ENCODE data around the gene TNFSF12. TPM values are rescaled to one million over a fixed set of nuclear protein-coding genes. Genes with fewer than 3 reads are reported as not detected.

Gene TNFSF12
- total RNA-seq, 4 donors from 2014 or later: 29.2 to 64.5 (median 41.5) TPM

DNA sequence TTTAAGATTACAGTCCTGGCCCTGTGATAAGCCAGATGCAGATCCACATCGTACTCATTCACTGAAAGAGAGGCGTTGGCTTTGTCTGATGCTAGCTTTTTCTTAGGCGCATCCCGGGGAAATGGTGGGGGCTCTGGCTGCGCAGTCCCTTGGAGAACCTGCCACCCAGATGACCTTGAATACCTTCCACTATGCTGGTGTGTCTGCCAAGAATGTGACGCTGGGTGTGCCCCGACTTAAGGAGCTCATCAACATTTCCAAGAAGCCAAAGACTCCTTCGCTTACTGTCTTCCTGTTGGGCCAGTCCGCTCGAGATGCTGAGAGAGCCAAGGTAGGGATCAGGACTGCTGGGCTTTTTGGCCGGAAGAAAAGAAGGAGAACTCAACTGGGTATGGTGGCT lies 40.7 kb upstream of the TNFSF12 start:
- ATAC-seq (ENCODE audit: low FRiP score) (no peak), DNase-seq (ENCODE audit: low spot score) (no peak)
- TF ChIP-seq, protein P1, sequence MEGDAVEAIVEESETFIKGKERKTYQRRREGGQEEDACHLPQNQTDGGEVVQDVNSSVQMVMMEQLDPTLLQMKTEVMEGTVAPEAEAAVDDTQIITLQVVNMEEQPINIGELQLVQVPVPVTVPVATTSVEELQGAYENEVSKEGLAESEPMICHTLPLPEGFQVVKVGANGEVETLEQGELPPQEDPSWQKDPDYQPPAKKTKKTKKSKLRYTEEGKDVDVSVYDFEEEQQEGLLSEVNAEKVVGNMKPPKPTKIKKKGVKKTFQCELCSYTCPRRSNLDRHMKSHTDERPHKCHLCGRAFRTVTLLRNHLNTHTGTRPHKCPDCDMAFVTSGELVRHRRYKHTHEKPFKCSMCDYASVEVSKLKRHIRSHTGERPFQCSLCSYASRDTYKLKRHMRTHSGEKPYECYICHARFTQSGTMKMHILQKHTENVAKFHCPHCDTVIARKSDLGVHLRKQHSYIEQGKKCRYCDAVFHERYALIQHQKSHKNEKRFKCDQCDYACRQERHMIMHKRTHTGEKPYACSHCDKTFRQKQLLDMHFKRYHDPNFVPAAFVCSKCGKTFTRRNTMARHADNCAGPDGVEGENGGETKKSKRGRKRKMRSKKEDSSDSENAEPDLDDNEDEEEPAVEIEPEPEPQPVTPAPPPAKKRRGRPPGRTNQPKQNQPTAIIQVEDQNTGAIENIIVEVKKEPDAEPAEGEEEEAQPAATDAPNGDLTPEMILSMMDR (IDR thresholded peaks at IDR 0.05): no peak

DNA sequence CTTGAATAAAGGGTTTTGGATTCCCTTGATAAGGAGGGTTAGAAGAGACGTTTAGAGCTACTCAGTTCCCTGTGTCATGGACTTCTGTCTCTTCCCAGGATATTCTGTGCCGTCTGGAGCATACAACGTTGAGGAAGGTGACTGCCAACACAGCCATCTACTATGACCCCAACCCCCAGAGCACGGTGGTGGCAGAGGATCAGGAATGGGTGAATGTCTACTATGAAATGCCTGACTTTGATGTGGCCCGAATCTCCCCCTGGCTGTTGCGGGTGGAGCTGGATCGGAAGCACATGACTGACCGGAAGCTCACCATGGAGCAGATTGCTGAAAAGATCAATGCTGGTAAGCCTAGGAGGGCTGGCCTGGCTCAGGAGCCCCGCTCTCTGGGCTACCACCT lies 40.0 kb upstream of the TNFSF12 start:
- no peak for DNase-seq (ENCODE audit: low spot score)
- TF ChIP-seq, protein P1 (IDR thresholded peaks at IDR 0.05): no peak
- no peak for ATAC-seq (ENCODE audit: low FRiP score)

DNA sequence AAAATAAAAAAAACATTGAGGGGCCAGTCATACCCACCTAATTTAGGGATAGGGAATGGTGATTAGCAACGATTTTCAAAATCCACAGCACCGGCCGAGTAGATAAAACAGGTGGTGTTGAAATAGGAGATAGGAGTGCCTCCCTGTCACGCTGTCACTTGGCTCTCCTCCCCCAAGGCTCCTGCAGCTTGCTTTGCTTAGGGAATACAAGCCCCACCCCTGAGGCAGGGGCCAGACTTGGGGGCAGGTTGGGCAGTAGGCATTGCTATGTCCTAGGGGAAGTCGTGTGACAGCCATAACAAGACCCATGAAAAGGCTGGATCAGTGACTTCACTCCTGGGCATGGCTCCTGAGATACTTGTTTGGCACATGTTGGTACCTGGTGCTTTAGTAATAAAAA lies 38.9 kb upstream of the TNFSF12 start:
- DNase-seq (ENCODE audit: low spot score): no peak

DNA sequence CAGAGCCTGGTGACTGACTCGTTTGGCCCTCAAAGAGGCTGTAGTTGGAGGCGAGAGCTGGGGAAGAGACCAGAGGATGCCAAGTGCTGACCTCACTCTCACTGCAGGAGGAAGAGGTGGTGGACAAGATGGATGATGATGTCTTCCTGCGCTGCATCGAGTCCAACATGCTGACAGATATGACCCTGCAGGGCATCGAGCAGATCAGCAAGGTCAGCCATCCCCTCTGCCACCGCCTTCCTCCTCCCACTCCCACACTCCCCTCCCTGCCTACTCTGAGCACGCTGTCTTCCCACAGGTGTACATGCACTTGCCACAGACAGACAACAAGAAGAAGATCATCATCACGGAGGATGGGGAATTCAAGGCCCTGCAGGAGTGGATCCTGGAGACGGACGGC lies 37.8 kb upstream of the TNFSF12 start:
- TF ChIP-seq, protein P1 (IDR thresholded peaks at IDR 0.05): no peak
- no peak for DNase-seq (ENCODE audit: low spot score)
- no peak for ATAC-seq (ENCODE audit: low FRiP score)

More for the DNA sequence above, 38.9 kb upstream of the TNFSF12 start:
- ATAC-seq (ENCODE audit: low FRiP score): no peak
- TF ChIP-seq, protein P1 (IDR thresholded peaks at IDR 0.05): no peak

DNA sequence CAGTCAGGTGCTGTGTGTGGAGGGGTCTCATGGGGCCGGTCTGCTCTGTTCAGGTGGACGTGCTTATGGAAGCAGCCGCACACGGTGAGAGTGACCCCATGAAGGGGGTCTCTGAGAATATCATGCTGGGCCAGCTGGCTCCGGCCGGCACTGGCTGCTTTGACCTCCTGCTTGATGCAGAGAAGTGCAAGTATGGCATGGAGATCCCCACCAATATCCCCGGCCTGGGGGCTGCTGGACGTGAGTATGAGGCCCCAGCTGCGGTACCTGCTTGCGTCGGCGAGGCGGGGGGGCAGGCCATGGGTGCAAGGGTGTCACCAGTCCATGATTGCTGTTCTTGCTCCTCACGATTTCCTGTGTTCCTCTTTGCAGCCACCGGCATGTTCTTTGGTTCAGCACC lies 36.8 kb upstream of the TNFSF12 start:
- no peak for DNase-seq (ENCODE audit: low spot score)
- TF ChIP-seq, protein P1 (IDR thresholded peaks at IDR 0.05): no peak
- ATAC-seq (ENCODE audit: low FRiP score): no peak

DNA sequence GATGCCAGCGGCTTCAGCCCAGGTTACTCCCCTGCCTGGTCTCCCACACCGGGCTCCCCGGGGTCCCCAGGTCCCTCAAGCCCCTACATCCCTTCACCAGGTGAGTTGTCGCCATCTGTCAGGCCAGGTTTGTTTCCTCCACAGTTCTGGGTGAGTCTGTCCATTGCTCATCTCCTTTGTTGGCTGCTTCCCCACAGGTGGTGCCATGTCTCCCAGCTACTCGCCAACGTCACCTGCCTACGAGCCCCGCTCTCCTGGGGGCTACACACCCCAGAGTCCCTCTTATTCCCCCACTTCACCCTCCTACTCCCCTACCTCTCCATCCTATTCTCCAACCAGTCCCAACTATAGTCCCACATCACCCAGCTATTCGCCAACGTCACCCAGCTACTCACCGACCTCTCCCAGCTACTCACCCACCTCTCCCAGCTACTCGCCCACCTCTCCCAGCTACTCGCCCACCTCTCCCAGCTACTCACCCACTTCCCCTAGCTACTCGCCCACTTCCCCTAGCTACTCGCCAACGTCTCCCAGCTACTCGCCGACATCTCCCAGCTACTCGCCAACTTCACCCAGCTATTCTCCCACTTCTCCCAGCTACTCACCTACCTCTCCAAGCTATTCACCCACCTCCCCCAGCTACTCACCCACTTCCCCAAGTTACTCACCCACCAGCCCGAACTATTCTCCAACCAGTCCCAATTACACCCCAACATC lies 35.9 kb upstream of the TNFSF12 start:
- no peak for ATAC-seq (ENCODE audit: low FRiP score)
- TF ChIP-seq, protein P1 (IDR thresholded peaks at IDR 0.05): no peak

DNA sequence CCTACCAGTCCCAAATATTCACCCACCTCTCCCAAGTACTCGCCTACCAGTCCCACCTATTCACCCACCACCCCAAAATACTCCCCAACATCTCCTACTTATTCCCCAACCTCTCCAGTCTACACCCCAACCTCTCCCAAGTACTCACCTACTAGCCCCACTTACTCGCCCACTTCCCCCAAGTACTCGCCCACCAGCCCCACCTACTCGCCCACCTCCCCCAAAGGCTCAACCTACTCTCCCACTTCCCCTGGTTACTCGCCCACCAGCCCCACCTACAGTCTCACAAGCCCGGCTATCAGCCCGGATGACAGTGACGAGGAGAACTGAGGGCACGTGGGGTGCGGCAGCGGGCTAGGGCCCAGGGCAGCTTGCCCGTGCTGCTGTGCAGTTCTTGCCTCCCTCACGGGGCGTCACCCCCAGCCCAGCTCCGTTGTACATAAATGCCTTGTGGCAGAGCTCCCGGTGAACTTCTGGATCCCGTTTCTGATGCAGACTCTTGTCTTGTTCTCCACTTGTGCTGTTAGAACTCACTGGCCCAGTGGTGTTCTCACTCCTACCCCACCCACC lies 34.9 kb upstream of the TNFSF12 start:
- ATAC-seq (ENCODE audit: low FRiP score) (peak; percentile 29), DNase-seq (ENCODE audit: low spot score) (no peak)
- TF ChIP-seq, protein P1 (IDR thresholded peaks at IDR 0.05): no peak

More for the DNA sequence above, 35.9 kb upstream of the TNFSF12 start:
- no peak for DNase-seq (ENCODE audit: low spot score)
